Myocyte (in vitro differentiated cells): ENCODE results near the gene KAZN. TPM values are rescaled to one million over a fixed set of nuclear protein-coding genes. Genes with fewer than 3 reads are reported as not detected.

ENCODE experiments used
- DNase-seq: peaks from one replicate; pipeline ENCODE4 v3.0.0-alpha.2; 2012; ENCODE audit warnings: low read depth
- total RNA-seq: library from RNA; depleted of rRNA; stranded (reverse); fragments of >200 nt; gene quantifications from 2 replicates; pipeline ENCODE4 v1.2.3, GENCODE V29; 2014

KAZN gene
- total RNA-seq, 1 donor from 2014 or later: 15.0 TPM

DNA sequence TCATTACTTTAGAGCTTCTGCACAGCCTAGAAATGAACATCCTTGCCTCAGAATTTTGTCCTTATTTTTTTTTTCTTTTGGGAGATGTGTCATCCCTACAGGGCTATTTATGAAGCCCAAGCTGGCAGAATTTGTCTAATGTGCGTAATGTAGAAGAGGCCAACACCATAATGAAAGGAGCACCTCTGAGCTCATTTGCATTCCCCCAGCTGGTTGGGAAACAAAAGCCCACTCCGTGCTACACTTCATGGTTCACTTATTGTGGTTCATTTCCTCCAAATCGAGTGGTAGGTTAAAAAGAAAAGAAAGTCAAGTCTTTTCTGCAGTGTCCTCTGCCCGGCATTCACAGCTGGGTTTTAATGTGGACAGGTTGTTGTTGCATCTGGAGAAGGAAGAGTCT, 73.5 kb downstream of the KAZN start:
- no peak for DNase-seq

DNA sequence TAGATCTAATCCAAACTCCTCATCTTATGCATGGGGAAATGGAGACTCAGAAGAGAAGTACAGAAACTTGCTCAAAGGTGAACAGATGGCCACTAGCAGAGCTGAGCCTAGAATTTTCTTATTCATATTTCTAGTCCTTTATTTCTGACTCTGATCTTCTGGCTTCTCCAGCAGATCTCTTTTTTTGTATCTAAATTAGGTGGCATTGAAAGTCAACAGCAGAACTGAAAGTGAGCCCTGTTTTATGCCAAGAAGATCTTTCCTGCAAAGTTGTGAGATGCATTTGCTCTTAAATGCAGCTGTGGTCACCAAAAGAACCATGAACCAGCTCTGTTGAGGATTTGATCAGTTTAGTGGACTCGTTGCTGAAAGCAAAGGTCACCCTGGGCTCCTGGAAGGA, 75.5 kb downstream of the KAZN start:
- DNase-seq: no peak

DNA sequence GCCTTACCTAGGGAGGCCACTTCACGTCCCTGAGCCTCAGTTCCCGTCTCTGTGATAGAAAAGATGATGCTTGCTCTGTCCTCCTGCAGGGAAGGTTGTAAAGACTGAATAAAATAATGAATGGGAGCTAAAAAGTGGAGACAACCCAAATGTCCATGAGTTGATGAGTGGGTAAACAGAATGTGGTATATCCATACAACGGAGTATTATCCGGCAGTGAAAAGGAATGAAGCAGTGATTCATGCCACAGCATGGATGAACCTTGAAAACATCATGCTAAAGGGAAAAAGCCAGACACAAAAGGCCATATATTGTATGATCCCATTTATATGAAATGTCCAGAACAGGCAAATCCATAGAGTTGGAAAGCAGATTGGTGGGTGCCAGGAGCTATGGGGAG, 77.9 kb downstream of the KAZN start:
- DNase-seq: no peak

DNA sequence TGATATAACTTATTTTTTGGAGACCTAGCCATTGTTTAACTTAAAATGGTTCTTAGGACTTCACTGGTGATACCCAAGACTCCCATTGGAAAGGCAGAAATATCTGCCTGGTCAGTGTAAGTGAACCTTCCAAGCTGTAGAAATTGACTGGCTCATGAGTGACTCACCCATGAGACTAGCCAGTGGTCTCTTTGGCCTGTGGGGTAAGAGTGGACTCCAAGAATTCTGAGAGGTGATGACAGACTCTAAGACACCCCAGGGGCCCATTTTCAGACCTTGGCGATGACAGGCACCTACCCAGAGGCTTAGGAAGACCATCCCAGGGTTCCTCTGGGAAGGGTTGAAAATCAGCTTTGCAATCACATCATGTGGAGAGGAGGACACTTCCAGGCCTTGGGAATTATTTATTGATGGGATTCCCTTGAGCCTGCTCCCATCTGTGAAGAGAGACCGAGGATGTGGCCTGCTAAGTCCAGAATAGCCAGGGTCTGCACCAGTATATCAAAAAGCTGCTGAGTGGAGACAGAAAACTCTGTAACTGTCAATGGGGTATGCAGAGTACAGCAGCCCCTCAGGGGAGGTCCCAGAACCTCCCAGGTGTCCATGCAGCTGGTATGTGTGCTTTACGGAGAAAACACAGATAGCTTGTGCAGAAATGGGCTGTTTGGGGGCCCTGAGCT, 78.9 kb downstream of the KAZN start:
- DNase-seq: no peak

DNA sequence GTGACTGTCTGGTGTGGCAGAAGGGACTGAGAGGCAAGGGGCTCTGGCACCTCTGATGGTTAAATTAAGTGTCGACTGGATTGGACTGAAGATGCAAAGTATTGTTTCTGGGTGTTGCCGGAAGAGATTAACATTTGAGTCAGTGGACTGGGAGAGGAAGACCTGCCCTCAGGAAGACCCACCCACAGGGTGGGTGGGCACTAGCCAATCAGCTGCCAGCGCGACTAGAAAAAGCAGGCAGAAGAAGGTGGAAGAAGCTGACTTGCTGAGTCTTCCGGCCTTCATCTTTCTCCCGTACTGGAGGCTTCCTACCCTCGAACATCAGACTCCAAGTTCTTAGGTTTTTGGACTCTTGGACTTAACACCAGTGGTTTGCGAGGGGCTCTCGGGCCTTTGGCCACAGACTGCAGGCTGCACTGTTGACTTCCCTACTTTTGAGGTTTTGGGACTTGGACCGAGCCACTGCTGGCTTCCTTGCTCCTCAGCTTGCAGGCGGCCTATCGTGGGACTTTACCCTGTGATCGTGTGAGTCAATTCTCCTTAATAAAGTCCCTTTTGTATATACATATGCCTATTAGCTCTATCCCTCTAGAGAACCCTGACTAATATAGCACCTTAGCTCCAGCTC, 79.6 kb downstream of the KAZN start:
- DNase-seq: no peak

DNA sequence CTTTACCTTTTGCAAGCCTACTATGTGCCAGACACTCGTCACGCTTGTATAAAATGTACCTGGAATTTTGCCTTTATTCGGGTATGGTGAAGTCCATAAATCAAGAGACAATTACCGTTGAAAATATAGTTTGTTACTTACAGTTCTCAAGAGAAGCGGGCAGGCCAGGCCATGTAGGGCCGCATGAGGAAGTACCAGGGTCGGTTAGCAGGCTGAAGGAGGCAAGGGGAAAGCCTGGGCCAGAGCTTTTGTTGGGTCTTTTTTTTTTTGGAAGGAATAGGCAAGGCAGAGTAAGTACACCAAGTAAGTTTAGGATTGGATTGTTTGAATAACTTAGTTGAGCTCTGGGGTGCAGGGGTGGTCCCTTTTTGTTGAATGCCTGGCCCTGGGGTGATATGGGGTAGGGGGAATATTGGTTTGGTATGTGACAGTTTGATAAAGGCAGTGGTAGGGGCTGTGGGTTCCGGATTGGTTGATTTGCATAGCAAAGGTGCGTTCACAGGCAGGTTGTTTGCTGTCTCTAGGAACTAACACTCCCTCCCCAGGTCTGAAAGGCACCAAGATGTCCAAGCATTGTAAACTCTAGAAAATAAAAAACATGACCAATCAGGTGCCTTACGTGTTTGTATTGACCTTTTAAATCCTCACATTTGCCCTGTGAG, 80.7 kb downstream of the KAZN start:
- no peak for DNase-seq

DNA sequence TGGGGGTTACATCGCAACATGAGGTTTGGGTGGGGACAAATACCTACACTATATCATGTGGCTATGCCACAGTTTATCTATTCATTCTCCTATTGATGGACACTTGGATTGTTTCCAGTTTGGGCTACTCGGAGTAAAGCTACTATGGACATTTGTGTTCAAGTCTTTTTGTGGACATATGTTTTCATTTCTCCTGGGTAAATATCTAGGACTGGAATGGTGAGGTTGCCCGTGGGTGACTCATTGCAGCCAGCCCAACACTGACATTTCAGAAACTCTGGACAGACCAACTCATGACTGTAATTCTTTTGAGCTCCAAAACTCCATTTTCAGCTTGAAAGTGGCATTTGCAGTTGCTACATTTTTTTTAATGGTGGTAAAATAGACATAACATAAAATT, 82.7 kb downstream of the KAZN start:
- DNase-seq: no peak

DNA sequence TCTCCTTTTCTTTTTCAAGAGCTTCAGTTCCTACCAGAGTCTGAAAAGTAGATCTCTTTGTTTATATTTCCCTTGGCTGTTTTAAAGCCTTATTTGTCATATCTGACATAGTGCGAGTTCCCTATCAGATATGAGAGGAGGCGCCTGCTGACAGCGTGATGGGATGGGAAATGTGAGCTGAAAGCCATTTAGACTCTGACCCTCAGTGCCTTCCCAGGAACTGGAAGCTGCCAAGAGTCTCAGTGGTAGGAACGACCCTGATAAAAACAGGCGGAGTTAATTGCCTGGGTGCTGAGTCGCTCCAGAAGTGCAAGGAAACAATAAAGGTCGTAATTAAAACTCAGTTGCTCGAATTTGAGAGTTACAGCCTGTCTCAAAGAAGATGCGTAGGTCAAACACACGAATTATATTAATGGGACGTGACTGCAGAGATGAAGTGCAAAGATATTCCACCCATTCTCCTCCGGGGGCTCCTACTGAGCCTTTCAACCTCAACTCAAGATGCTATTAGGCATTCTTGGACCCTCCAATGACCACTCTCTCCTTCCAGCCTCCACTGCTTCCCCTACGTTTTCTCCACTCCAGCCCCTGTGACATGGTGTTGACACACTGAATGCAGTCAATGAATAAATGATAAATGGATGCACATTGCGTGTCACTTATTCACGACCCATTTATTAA, 84.6 kb downstream of the KAZN start:
- no peak for DNase-seq

DNA sequence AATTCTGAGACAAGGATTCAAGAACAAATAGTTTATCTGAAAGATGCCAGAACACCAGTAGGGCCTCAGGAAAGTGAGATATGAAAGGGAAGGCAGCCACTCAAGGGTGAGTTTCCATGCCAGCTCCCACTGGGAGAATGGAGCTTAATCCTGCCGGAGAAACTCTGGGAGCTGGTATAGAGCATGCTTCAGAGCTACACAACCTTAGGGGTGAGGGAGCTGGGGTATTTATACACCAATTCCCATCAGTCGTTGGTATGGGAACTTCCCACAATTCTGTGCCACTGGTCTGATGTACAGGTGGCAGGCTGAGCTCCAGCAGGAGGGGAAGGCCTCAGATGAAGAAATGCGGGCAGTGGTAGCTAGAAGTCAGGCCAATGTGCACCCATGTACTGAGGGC, 86.6 kb downstream of the KAZN start:
- DNase-seq: no peak

DNA sequence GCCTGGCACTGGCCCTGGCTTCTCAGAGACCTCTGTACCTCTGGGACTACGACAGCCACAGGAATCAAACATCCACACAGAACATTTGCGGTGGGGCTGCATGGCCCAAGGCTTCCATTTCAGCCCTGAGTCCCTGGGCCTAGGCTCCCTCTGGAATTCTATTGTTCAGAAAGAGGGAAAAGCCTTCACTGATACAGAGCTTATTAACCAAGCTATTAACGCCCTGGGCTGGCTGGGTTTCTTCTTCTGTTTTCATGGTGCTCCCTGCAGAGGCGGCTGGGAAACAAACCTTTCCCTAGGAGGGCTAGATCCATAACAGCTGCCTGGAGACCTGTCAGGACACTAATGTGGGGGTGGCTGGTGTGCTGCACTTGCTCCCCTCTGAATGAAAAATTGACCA, 88.2 kb downstream of the KAZN start:
- DNase-seq: no peak

DNA sequence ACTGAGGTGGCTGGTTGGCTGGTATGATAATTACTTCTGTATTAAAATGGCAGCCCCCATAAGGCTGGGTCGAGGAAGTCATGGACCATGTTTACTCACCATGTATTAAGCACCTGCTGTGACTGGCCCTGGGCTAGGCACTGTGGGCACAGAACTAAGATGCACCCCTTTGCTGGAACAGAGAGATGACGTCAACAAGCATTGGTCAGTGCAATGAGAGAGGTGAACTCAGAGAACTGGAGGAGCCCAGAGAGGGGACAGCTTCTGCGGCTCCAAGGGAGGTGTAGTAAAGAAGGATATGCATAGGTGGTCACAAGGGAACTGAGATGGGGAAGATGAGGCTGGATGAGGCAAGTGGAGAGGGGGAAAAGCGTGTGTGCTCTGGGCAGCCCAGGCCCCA, 88.7 kb downstream of the KAZN start:
- DNase-seq: no peak

DNA sequence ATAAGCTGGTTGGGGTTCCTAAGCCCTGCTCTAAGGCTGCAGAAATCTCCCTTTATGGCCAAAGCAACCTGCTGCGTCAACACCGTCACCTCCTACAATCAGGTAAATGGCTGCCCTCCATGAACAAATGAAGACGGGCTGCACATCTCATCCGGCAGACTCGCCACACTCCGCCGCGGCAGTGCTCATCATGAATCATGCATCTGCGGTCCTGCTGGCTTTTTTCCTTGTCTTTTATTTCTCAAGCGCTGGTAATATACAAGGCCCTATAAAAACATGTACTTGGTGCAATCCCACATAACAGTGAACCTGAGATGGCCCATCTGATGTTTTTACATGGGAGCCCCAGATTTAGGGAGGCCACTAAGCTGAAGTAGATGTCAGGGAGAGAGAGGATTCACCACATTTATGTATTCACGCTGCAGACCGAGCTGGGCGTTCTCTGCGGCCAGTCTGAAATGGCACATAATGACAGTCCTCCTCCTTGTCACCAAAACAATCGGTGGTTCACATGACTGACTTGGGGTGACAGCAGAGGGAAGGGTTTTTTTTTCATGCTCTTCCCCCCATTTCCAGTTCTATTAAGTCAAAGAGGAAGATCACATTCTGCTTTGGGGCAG, 91.6 kb downstream of the KAZN start:
- no peak for DNase-seq

DNA sequence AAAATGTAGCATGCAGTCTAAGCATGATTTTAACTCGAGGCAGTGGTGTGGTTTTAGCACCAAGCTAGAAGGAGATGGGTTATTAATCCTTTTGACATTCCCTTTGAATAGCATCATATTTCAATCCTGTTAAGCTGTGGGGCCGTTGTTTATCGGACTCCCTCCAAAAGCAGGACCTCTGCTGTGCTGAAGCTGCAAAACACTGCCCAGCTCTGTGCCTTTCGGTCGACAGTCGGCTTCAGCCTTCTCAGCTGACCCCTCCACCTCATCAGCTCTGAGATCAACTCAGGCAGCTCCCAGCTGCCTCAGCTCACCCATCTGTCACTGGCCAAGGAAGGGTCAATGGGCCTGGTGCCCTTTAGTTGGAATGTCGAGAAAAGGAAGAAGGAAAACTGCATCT, 95.5 kb downstream of the KAZN start:
- DNase-seq: no peak

DNA sequence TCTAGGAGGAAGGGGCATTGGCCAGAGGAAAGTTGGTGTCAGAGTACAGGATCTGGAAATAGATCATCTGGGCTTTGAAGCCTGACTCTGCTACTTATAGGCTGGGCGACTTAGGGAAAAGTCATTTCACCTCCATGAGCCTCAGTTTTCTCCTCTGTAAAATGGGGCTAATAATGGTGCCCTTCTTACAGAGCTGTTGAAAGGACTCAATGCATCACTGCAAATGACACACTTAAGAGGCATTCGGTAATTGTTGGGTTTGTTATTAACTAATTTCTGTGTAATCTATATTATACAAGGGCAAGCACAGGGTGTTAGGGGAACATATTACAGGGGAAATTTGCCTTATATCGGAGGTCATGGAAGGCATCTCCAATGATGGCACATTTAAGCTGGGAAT, 96.1 kb downstream of the KAZN start:
- no peak for DNase-seq

DNA sequence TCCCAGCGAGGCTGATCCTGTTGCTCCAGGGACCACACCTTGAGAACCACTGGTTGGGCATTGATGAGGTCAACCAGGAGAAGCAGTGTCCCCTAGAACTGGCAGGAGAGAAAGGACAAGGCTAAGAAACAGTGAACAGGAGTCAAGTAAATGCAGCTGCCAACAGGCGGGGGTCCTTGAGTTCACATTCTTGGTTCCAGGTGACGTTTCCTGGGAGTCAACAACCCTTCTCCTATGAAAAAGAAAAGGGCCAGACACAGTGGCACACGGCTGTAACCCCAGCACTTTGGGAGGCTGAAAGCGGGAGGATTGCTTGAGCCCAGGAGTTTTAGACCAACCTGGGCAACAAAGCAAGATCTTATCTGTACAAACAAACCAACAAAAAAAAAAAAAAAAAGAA, 98.3 kb downstream of the KAZN start:
- DNase-seq: no peak

DNA sequence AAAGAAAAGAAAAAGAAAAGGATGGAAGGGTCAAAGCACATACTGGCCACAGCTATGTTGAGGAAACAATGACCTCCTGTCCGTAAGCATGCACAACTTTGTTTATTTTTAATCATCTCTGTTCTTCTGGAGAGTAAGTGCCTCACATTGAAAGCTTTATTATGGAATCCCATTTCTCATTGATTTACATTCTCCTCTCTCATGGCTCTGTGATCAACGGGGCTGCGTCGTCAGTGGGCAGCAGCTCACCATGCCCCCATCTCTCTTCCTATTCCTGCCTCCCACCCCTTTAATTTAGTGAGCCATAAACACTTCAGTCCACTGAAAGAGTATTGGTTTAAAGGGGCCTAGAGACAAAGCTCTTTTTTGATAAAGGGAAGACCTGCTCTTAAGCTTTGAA, 98.9 kb downstream of the KAZN start:
- no peak for DNase-seq

DNA sequence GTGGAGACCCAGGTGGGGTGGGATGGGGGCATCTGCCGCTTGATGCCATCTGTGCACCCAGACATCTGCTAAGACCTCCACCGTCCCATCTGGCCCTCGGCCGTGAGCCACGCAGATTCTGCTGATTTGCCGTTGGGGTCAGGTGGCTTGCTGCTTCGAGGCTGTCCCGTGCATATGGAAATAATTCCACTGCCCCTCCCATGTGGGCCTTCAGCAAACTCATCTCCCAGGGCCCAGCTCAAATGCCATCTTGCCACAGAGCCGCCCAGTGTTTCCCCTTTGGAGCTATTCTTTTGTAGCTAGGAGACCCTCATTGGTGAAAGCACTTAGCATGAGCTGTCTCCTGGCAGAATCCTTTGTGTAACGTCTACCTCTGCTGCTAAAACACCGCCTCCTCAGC, 99.8 kb downstream of the KAZN start:
- no peak for DNase-seq

DNA sequence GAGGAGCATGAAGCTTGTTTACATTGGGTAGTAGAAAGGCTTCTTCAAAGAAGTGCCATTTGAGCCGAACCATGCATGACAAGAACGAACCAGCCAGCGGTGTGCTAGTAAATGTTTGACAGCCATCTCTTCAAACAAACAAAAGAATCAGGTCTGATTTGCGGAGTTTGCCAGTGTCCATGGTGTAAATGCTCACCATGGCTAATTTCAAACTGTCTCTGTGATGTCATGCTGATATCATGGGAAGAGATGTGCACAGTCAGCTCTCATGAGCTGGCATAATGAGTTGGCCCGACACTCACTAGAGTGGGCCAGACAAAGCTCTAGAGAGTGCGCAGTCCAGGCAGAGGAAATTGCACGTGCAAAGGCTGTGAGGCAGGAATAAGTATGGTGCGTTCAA, 101.1 kb downstream of the KAZN start:
- no peak for DNase-seq

DNA sequence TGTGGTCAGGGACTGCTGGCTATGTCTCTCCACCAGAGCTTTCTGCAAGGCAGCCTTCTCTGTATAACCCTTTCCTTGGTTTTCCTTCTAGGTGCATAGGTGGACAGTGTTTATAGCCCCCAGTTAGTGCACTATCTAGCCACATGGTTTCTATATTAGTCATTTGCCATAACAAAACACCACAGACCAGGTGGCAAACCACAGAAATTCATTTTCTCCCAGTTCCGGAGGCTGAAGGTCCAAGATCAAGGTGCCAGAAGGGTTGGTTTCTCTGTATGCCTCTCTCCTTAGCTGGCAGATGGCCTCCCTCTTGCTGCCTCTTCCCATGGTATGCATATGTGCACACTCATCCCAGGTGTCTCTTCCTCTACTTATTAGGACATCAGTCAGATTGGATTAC, 106.4 kb downstream of the KAZN start:
- DNase-seq: no peak

DNA sequence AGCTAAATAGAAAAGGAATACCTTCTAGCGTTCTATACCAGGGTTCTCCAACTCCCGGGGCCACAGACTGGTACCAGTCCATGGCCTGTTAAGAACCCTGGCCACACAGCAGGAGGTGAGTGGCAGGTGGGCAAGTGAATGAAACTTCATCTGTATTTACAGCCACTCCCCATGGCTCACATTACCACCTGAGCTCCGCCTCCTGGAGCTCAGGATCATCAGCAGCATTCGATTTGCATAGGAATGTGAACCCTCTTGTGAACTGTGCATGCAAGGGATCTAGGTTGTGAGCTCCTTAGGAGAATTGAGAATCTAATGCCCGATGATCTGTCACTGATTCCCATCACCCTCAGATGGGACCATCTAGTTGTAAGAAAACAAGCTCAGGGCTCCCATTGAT, 107.3 kb downstream of the KAZN start:
- DNase-seq: no peak

DNA sequence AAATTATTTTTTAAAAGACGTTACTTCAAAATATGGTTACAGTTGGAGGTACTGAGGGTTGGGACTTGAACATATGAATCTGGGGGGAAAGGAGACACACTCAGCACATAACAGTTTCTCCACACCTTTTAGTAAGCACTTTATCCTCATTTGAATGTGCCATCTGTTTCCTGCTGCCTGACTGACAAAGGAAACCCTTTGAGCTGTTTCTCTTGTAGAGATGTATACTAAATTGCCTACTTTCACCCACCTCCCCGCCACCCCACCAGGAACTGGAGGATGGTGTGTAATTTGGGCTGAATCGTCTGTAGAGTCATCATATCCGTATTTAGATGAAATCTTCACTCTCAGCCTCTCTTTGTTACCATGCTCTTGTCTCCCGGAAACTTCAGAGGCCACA, 108.1 kb downstream of the KAZN start:
- no peak for DNase-seq
